A673 (cell line): Measurements from ENCODE around the gene ACTR10. TPM values are rescaled to one million over a fixed set of nuclear protein-coding genes. Genes with fewer than 3 reads are reported as not detected.

Experiments
- BruUV-seq: library from RNA; stranded (reverse); fragments of 400-500 nt; replicated peaks from 2 replicates; lab custom pipeline; 2021; lab: Mats Ljungman, UMichigan
- CTCF ChIA-PET: fragments of 300-600 bp; sonication (Branson Sonifier 250); formaldehyde crosslinking; loops from one replicate; lab custom pipeline; 2022; ENCODE audit warnings: antibody characterized with exemption; lab: Charles Lee
- POLR2A ChIA-PET: fragments of 300-600 bp; sonication (Branson Sonifier 250); formaldehyde crosslinking; loops from one replicate; lab custom pipeline; 2022; ENCODE audit warnings: antibody characterized with exemption; ENCODE audit not compliant: low non-redundant PET; lab: Charles Lee
- DNase-seq: peaks from one replicate; pipeline ENCODE4 v3.0.0-alpha.2; 2015; ENCODE audit warnings: low spot score
- H3K27ac ChIP-seq: fragments of 200-600 bp; sonication (generic); 2 replicates; pipeline ENCODE4 v1.5.1; 2016; ENCODE audit warnings: mixed run types, low read depth, mild to moderate bottlenecking, mixed read lengths, antibody characterized with exemption, low read length; ENCODE audit not compliant: poor library complexity, severe bottlenecking
- H3K27me3 ChIP-seq: fragments of 200-600 bp; sonication (generic); replicated peaks from 2 replicates; pipeline ENCODE4 v1.6.1; 2017; ENCODE audit warnings: mixed run types, low read depth, mild to moderate bottlenecking, mixed read lengths, antibody characterized with exemption, low read length; ENCODE audit not compliant: insufficient read depth, poor library complexity
- H3K36me3 ChIP-seq: fragments of 200-600 bp; sonication (generic); 2 replicates; pipeline ENCODE4 v1.6.1; 2016; ENCODE audit warnings: mixed run types, mild to moderate bottlenecking, mixed read lengths, antibody characterized with exemption, low read length; ENCODE audit not compliant: insufficient read depth, poor library complexity, severe bottlenecking
- H3K4me1 ChIP-seq: fragments of 200-600 bp; sonication (generic); 2 replicates; pipeline ENCODE4 v1.6.1; 2017; ENCODE audit warnings: mixed run types, mild to moderate bottlenecking, mixed read lengths, antibody characterized with exemption, low read length; ENCODE audit not compliant: insufficient read depth, poor library complexity, severe bottlenecking
- H3K4me3 ChIP-seq: fragments of 200-600 bp; sonication (generic); 2 replicates; pipeline ENCODE4 v1.5.1; 2016; ENCODE audit warnings: low read depth, mixed run types, mild to moderate bottlenecking, mixed read lengths, low read length; ENCODE audit not compliant: poor library complexity, severe bottlenecking
- H3K9me3 ChIP-seq: fragments of 200-600 bp; sonication (generic); 2 replicates; pipeline ENCODE4 v1.6.1; 2016; ENCODE audit warnings: mixed run types, low read depth, mild to moderate bottlenecking, mixed read lengths, antibody characterized with exemption, low read length; ENCODE audit not compliant: poor library complexity, severe bottlenecking
- EZH2 ChIP-seq: fragments of 200-600 bp; sonication (generic); IDR thresholded peaks from 2 replicates; pipeline ENCODE4 v1.6.1; 2017; ENCODE audit warnings: borderline replicate concordance, low read depth, mild to moderate bottlenecking, mixed read lengths, antibody characterized with exemption, low read length; ENCODE audit not compliant: poor library complexity, severe bottlenecking
- intact Hi-C: fragments of 100-400 bp; cut with micrococcal nuclease; formaldehyde crosslinking; loops from one replicate; pipeline ENCODE4 v1.10.0; 2022; ENCODE audit not compliant: unreplicated experiment
- total RNA-seq: library from RNA; stranded (reverse); gene quantifications from 2 replicates; pipeline ENCODE4 v1.2.3, GENCODE V29; 2021
- TF ChIP-seq, protein P1 (sequence below): fragments of 300-800, 200-600 bp; sonication (generic); conservative IDR thresholded peaks from 2 replicates; pipeline ENCODE4 v1.5.1; 2017; ENCODE audit warnings: low read depth, mild to moderate bottlenecking, antibody characterized with exemption, low read length, moderate library complexity, mixed read lengths

ACTR10 gene
- total RNA-seq, 1 experiment from 2014 or later: 54.7 TPM

GRCh38 chr14:58166005-58166983 is 33.7 kb upstream of the ACTR10 start:
- DNase-seq: peak; percentile 89
- H3K27ac ChIP-seq: no peak overlapping the region
- no TSS peak for BruUV-seq

DNA sequence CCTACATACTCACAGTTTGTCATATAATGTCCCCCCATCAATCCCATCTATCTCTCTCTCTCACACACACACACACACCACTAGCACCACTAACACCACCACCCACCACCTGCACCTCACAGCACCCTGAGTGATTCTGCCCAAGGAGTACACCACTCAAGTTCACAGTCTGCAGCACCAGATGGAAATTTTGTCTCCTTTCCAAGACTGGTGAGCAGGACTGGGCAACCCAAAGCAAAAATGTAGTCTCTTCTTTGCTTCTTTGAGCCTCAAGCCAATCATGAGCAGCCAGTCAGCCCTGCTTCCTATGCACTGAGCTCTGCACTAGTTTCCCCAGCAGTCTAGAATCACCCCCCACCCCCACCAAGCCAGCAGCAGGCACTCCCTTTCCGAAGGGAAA is 32.9 kb upstream of the ACTR10 start:
- POLR2A ChIA-PET: interaction anchor here (0.7 kb wide), 1 partner anchor 917 kb away, joined by 17 read pairs; no protein-coding TSS in a partner anchor
- H3K9me3 ChIP-seq: no peaks in the 10 kb centered on the region
- TF ChIP-seq, protein P1, sequence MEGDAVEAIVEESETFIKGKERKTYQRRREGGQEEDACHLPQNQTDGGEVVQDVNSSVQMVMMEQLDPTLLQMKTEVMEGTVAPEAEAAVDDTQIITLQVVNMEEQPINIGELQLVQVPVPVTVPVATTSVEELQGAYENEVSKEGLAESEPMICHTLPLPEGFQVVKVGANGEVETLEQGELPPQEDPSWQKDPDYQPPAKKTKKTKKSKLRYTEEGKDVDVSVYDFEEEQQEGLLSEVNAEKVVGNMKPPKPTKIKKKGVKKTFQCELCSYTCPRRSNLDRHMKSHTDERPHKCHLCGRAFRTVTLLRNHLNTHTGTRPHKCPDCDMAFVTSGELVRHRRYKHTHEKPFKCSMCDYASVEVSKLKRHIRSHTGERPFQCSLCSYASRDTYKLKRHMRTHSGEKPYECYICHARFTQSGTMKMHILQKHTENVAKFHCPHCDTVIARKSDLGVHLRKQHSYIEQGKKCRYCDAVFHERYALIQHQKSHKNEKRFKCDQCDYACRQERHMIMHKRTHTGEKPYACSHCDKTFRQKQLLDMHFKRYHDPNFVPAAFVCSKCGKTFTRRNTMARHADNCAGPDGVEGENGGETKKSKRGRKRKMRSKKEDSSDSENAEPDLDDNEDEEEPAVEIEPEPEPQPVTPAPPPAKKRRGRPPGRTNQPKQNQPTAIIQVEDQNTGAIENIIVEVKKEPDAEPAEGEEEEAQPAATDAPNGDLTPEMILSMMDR: no peak
- no peak for TF ChIP-seq EZH2
- peaks cover 12% of the 10 kb centered on the region for H3K4me1 ChIP-seq
- no peaks in the 10 kb centered on the region for H3K36me3 ChIP-seq
- no peak for DNase-seq
- intact Hi-C loops: loop anchor here (2.0 kb wide), 2 partner anchors 58 to 474 kb away; no protein-coding TSS in a partner anchor
- no TSS peak for BruUV-seq
- no peak overlapping the region for H3K27ac ChIP-seq
- CTCF ChIA-PET: no interaction called here
- H3K4me3 ChIP-seq: no peak overlapping the region
- H3K27me3 ChIP-seq: no peaks in the 10 kb centered on the region

More at GRCh38 chr14:58166005-58166983, 33.7 kb upstream of the ACTR10 start:
- Histone ChIP-seq H3K36me3 (no peaks in the 10 kb centered on the region), H3K9me3 (no peaks in the 10 kb centered on the region), H3K27me3 (no peaks in the 10 kb centered on the region), H3K4me1 (peaks cover 8% of the 10 kb centered on the region), H3K4me3 (no peak overlapping the region)
- ChIA-PET CTCF (no interaction called here), POLR2A (no interaction called here)
- intact Hi-C loops: loop anchor here (2.0 kb wide), 2 partner anchors 57 to 473 kb away; no protein-coding TSS in a partner anchor
- no peak for TF ChIP-seq EZH2
- TF ChIP-seq, protein P1: peak; percentile 95

DNA sequence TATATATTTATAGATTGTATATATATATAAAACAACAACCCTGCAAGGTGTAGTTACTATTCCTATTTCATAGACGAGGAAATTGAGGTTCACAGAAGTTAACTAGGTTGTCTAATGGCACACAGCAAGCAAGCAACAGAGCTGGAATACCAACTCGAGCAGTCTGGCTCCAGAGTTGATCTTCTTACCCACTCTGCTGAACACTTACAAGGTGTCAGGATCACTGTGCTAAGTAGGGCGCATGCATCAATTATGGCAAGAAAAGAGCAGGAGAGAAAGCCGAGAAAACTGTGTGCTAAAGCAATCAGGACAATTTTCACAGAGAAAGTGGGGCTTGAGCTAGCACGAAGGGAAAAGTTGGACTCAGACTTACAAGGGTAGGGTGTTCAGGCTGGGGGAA is 32.1 kb upstream of the ACTR10 start:
- Histone ChIP-seq H3K27ac (no peak overlapping the region), H3K4me3 (no peak overlapping the region), H3K36me3 (no peaks in the 10 kb centered on the region), H3K27me3 (no peaks in the 10 kb centered on the region), H3K9me3 (no peaks in the 10 kb centered on the region), H3K4me1 (peaks cover 12% of the 10 kb centered on the region)
- BruUV-seq: no TSS peak
- DNase-seq: no peak
- TF ChIP-seq, protein P1: no peak
- TF ChIP-seq EZH2: no peak
- ChIA-PET POLR2A (interaction anchor here (0.7 kb wide), 1 partner anchor 917 kb away, joined by 17 read pairs; no protein-coding TSS in a partner anchor), CTCF (no interaction called here)
- intact Hi-C loops: loop anchor here (2.0 kb wide), 2 partner anchors 59 to 475 kb away; no protein-coding TSS in a partner anchor
